Right renal cortex interstitium (tissue), 3 donors: ENCODE results near the gene SUSD2. TPM values are rescaled to one million over a fixed set of nuclear protein-coding genes. Genes with fewer than 3 reads are reported as not detected.
A peak's percentile ranks its signal among the peaks of the same experiment; 100 is the strongest.
"Not testable (repeated sequence)": the region's sequence is repeated elsewhere in the genome, so short reads cannot be mapped to it uniquely, and the experiment has no call there.

Experiments
- DNase-seq, 3 donors: peaks; one replicate each; pipeline ENCODE4 v3.0.0-alpha.2; 2013; ENCODE audit warnings: low read depth in 3 of 3, low spot score in 2 of 3
- polyA plus RNA-seq, 3 donors: library from polyadenylated mRNA; unstranded; fragments of 120-200 nt; gene quantifications; one replicate each; pipeline ENCODE4 v1.2.1, GENCODE V29; 2013; ENCODE audit not compliant: insufficient read length in 3 of 3

Gene SUSD2, protein sequence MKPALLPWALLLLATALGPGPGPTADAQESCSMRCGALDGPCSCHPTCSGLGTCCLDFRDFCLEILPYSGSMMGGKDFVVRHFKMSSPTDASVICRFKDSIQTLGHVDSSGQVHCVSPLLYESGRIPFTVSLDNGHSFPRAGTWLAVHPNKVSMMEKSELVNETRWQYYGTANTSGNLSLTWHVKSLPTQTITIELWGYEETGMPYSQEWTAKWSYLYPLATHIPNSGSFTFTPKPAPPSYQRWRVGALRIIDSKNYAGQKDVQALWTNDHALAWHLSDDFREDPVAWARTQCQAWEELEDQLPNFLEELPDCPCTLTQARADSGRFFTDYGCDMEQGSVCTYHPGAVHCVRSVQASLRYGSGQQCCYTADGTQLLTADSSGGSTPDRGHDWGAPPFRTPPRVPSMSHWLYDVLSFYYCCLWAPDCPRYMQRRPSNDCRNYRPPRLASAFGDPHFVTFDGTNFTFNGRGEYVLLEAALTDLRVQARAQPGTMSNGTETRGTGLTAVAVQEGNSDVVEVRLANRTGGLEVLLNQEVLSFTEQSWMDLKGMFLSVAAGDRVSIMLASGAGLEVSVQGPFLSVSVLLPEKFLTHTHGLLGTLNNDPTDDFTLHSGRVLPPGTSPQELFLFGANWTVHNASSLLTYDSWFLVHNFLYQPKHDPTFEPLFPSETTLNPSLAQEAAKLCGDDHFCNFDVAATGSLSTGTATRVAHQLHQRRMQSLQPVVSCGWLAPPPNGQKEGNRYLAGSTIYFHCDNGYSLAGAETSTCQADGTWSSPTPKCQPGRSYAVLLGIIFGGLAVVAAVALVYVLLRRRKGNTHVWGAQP
- 10 to 100 TPM in 2 of 3 donors, 1 to 10 TPM in 1; 8.4 to 17.8 (median 17.2) TPM for polyA plus RNA-seq

GRCh38 chr22:24181088-24181995 is at the start of gene SUSD2:
Gene SUSD2 (plus strand): TSS chr22:24181487. CDS start chr22:24181520, 33 bp downstream.
- no peak for DNase-seq

- DNase-seq: no peak
These were observed 47.9 kb upstream of the SUSD2 start for GRCh38 chr22:24133187-24133965.

DNA sequence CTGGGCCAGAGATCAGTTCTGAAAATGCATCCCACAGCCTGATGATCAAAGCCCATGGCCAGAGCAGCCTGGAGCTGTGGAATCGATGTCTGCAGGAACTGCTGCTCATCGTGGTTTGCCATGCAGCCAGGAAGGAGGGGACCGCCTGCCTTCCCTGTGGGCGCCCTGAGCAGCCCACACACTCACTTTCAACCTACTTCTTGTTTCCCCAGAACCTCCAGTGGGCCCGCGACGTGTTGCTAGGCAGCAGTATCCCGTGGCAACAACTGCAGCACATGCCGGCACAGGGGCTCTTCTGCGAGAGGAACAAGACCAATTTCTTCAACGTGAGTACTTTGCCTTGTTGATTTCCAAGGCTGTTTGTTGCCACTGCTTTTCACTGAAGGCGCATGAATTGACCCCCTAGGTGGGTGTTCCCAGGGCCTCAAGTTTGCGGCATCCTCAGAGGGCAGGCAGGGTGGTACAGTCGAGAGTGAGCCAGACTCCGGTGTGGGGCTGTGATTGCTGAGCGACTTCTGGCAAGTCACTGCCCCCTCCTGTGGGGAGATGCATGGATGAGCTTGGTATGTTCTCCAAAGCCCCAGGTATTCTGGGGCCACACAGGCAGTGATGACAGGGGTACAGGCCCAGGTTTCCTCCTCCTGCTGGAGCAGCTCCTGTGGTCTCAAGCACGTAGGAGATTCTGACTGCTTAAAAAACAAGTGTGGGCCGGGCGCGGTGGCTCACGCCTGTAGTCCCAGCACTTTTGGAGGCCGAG is 47.0 kb upstream of the SUSD2 start:
- peak in 1 of 3 donors; percentile 51 for DNase-seq

GRCh38 chr22:24136533-24136932 is 44.8 kb upstream of the SUSD2 start:
- DNase-seq: not testable (repeated sequence)

DNA sequence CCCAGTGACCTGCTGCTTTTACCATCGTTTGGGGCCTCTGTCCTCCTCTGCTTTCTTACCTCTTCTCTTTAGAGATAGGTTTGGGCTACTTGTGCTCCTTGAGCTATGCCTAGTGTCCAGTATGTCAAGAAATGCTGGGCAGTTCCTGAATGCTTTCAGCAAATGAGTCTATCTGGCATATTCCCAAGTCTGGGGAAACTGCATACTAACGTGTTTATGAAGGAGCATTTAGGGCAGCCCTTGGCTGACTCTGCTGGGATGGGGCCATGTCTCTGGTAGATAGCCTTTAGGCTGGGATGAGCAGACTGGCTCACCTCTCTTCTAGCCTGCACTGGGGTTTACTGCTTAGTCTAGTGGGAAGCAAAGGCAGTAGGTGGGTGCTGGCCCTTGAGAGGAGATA is 43.7 kb upstream of the SUSD2 start:
- no peak for DNase-seq

DNA sequence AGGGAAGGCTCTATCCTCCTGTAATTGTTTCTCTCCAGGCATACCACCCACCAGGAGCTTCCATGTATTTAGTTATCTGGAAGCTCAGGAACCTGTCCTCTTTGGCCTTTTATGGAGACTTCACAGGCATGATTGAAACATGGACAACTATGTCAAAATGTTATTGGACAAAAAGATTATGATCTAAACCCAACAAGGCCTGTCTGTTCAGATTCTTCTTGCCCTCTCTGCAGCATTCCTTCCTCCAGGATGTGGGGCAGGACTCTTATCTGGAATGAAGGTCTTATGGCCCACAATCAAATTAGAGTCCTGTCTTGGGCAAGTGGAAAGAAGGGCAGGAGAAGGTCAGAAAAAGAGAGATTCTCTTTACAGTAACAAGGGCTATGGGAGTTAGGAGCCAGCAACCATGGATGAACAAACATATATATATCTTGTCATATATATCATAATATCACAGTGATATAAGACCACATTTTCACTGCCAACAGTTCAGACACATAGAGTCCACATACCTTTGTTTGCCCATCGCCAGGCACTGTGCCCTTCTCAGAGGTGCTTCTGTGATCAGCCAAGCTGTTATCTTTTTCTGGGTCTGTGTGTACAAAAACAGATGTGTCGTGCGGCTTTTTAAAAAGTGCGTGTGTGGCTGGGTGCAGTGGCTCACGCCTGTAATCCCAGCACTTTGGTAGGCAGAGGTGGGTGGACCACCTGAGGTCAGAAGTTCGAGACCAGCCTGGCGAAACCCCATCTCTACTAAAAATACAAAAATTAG is 42.5 kb upstream of the SUSD2 start:
- DNase-seq: no peak

- DNase-seq: no peak
These were observed 40.9 kb upstream of the SUSD2 start for GRCh38 chr22:24140357-24140756.

DNA sequence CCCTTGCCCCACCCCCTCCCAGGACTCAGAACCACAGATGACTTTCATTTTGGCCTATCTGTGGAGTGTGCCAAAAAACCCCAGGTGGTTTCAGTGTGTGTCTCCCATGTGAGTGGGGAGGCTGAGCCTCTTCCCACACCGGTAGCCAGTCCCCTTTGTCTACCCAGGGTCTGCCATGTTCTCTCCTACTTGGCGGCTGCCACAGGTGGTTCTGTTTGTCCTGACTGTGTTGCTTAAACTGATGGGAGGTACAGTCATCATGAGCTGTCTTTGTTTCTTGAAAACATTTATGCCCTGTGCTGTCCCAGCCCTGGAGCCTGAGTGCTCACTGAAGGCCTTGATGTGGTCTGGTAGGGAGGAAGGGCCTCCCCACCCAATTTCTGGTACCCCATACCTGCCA is 39.7 kb upstream of the SUSD2 start:
- no peak for DNase-seq

DNA sequence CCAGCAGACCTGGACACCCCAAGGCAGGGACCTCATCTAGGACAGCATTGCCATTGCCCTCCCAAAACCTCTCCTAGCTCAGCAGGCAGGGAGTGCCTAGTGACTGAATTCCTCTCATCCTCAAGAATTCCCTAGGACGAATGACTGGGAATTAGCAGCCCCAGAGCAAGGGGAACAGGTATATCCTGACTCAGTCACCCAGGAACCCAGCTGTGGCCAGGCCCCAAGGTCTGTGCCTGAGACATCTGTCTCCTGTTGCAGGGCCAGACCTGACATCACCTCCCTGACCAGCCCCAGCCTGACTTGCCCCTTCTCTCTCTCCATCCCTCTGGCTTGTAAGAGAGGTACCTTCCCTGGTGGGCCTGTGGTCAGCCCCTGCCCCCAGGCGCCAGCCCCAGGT is 39.0 kb upstream of the SUSD2 start:
- no peak for DNase-seq

- DNase-seq: no peak
These were observed 38.5 kb upstream of the SUSD2 start for GRCh38 chr22:24142831-24143230.

DNA sequence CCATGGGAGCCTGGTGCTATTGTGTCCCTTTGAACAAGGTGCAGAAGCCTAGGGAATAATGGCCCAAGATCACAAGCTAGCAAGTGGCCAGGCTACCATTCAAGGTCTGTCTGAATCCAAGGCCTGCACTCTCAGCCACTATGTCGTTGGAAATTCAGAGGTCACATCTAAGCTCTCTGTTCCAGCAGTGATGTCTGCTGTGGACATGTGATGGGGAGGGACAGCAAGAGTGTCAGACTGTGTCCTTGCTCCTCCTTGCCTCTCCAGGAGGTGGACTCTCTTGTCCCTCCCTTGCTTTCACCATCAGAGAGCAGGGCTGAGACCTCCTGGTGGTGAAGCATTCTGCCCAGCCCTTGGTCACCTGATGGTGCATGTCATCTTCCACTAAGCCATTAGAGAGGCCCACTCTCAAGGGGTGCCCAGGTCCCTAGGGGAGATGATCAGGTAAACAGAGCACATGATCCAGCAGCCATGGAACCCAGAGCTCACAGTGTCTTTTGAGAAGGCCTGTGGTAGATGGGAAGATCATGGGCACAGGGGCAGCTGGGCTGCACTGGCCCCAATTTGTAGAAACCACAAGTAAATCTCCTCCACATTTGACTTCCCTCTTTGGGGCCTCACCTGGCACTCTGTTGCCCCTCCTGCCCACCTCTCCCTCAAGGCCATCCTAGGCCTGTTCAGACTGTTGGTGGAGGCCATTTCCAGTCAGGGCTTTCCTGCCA is 37.1 kb upstream of the SUSD2 start:
- no peak for DNase-seq

- no peak for DNase-seq
These were observed 36.6 kb upstream of the SUSD2 start for GRCh38 chr22:24144778-24145085.

GRCh38 chr22:24145446-24146193 is 35.7 kb upstream of the SUSD2 start:
- no peak for DNase-seq

DNA sequence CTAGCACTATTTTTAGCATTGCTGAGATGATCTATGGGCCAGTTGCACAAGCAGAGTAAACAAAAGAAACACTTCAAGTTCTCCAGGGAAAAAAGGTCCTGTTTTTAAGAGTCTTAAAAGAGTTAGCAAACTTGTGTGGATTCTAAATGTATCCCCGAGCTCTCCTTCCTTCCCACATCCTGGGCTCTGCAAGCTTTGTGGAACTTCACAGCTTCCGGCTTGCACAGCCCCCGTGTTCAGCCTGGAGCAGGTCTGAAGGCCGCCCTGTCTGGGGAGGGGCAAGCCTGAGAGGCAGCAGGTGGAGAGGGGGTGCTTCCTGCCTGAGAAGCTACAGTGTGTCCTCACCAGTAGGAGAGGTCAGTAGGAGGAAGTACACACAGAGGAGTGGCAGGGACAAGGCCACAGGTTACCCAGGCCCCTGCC is 35.1 kb upstream of the SUSD2 start:
- DNase-seq: peak in 1 of 3 donors; percentile 38

- peak in 1 of 3 donors; percentile 38 for DNase-seq
These were observed 34.4 kb upstream of the SUSD2 start for GRCh38 chr22:24146791-24147353.

DNA sequence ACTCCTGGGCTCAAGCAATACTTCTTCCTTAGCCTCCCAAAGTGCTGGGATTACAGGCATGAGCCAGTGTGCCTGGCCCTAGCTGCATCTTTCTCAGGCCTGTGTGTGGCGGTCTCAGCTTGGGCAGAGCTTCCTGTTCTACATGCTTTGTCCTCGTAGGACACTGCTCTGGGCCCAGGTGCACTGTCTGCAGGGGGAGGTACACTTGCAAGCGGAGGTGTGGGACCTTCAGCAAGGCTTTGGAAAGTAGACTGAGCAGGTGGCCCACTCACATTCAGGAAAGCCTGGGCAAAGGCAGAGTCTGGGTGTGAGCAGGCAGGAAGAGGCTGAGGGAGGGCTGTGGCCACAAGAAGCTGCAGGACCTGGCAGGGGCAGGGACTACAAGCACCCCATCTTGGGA is 33.6 kb upstream of the SUSD2 start:
- DNase-seq: no peak
